ENCODE data around the gene TOGARAM2. TPM values are rescaled to one million over a fixed set of nuclear protein-coding genes. Genes with fewer than 3 reads are reported as not detected.

The TOGARAM2 gene
- total and polyA plus RNA-seq, 8 donors, result 1.5 to 7.3 (median 4.1) TPM

Other genes with a start within 250 kb of the TOGARAM2 start
- 100 to 1,000 TPM; 241 to 260 TPM for gene PPP1CB, start 229.5 kb upstream of the TOGARAM2 start, total RNA-seq
- 100 to 1,000 TPM; 144 to 205 (median 170) TPM for gene PPP1CB, start 229.5 kb upstream of the TOGARAM2 start, polyA plus RNA-seq (ENCODE audit: insufficient read length in 6 of 6)
- gene SPDYA, start 170.5 kb upstream of the TOGARAM2 start, total RNA-seq, result under 1 TPM; 0.55 to 0.65 TPM
- 1 to 10 TPM; 2.4 to 4.7 (median 3.4) TPM for gene SPDYA, start 170.5 kb upstream of the TOGARAM2 start, polyA plus RNA-seq (ENCODE audit: insufficient read length in 6 of 6)
- gene TRMT61B, start 111.0 kb upstream of the TOGARAM2 start, total RNA-seq, result 10 to 100 TPM in 1 of 2 donors, 1 to 10 TPM in 1; 10.0 to 13.5 TPM
- 10 to 100 TPM; 22.6 to 27.7 (median 23.7) TPM for gene TRMT61B, start 111.0 kb upstream of the TOGARAM2 start, polyA plus RNA-seq (ENCODE audit: insufficient read length in 6 of 6)
- 10 to 100 TPM; 30.5 to 45.8 TPM for gene WDR43, start 86.6 kb upstream of the TOGARAM2 start, total RNA-seq
- 10 to 100 TPM; 42.4 to 46.6 (median 45.0) TPM for gene WDR43, start 86.6 kb upstream of the TOGARAM2 start, polyA plus RNA-seq (ENCODE audit: insufficient read length in 6 of 6)
- gene PCARE, start 93.2 kb downstream of the TOGARAM2 start, total RNA-seq, result under 1 TPM; 0.05 to 0.23 TPM
- gene PCARE, start 93.2 kb downstream of the TOGARAM2 start, polyA plus RNA-seq (ENCODE audit: insufficient read length in 6 of 6), result under 1 TPM in 5 of 6 donors, not detected in 1; 0.03 to 0.27 (median 0.03) TPM
- 10 to 100 TPM; 40.1 to 49.2 TPM for gene CLIP4, start 134.1 kb downstream of the TOGARAM2 start, total RNA-seq
- gene CLIP4, start 134.1 kb downstream of the TOGARAM2 start, polyA plus RNA-seq (ENCODE audit: insufficient read length in 6 of 6), result 10 to 100 TPM in 4 of 6 donors, 1 to 10 TPM in 2; 9.5 to 17.2 (median 11.4) TPM

Measured in left lung (tissue), 8 donors.